Aorta (tissue), 5 donors: ENCODE results near the gene SHISA6. TPM values are rescaled to one million over a fixed set of nuclear protein-coding genes. Genes with fewer than 3 reads are reported as not detected.

Experiments
- ATAC-seq: fragments of 200-7000 bp; cut with Tn5 transposase; one replicate; pipeline ENCODE4 v1.9.1; 2022; ENCODE audit warnings: moderate library complexity; ENCODE audit not compliant: low FRiP score
- DNase-seq, 2 donors: peaks; one replicate each; pipeline ENCODE4 v3.0.0-alpha.2; 2020
- H3K27ac ChIP-seq, 2 donors: one replicate each; pipeline ENCODE4 v1.5.1; 2013; ENCODE audit warnings: low read length in 2 of 2, mild to moderate bottlenecking in 2 of 2, moderate library complexity in 2 of 2, control low read depth in 1 of 2, inconsistent platforms in 1 of 2, low read depth in 1 of 2
- H3K27me3 ChIP-seq, 2 donors: one replicate each; pipeline ENCODE4 v1.6.1; 2013; ENCODE audit warnings: control low read depth in 1 of 2, low read length in 1 of 2, mild to moderate bottlenecking in 1 of 2, moderate library complexity in 1 of 2; ENCODE audit not compliant: insufficient read depth in 2 of 2, control insufficient read depth in 1 of 2
- H3K36me3 ChIP-seq, 2 donors: one replicate each; pipeline ENCODE4 v1.6.1; 2013; ENCODE audit warnings: control low read depth in 1 of 2, low read length in 1 of 2, mild to moderate bottlenecking in 1 of 2; ENCODE audit not compliant: insufficient read depth in 2 of 2, control insufficient read depth in 1 of 2
- H3K4me1 ChIP-seq, 2 donors: one replicate each; pipeline ENCODE4 v1.6.1; 2013; ENCODE audit warnings: low read length in 2 of 2, control low read depth in 1 of 2, mild to moderate bottlenecking in 1 of 2, moderate library complexity in 1 of 2; ENCODE audit not compliant: insufficient read depth in 2 of 2, control insufficient read depth in 1 of 2
- H3K4me3 ChIP-seq, 2 donors: one replicate each; pipeline ENCODE4 v1.5.1; 2013; ENCODE audit warnings: low read length in 2 of 2, control low read depth in 1 of 2, mild to moderate bottlenecking in 1 of 2
- H3K9me3 ChIP-seq: one replicate; pipeline ENCODE4 v1.6.1; 2013; ENCODE audit warnings: mild to moderate bottlenecking, low read length; ENCODE audit not compliant: control insufficient read depth
- WGBS, 2 donors: extraction: QIAGEN DNeasy Blood & Tissue Kit; methylation state at CpG; one replicate each; pipeline ENCODE4 v1.1.7; 2013; 5-methylcytosine and 5-hydroxymethylcytosine counted together
- intact Hi-C, 2 donors: fragments of 100-400 bp; cut with DNase I; formaldehyde crosslinking; loops; one replicate each; pipeline versions ENCODE4 v1.14.2 to v1.15.0; 2022
- polyA plus RNA-seq, 2 donors: library from polyadenylated mRNA; stranded (reverse); fragments of 200-250 nt; gene quantifications; one replicate each; pipeline ENCODE4 v1.2.3, GENCODE V29; 2013
- total RNA-seq, 2 donors: library from RNA; stranded (reverse); fragmentation: NEBNext Ultra II Directional; extraction: Animal tissue kit (Norgen Biotek cat#: 25700); gene quantifications; one replicate each; pipeline ENCODE4 v1.2.1, GENCODE V29; 2021
- donor health status: healthy with polysubstance abuse.
- donor health status: Bipolar disorder and iron deficiency.
- donor health status: DM: no; HTN: no; CAD: no.
- donor health status: DM: no; HTN: no; CAD: no.
- donor health status: DM: yes; HTN: yes; CAD: no.

Gene SHISA6
- total and polyA plus RNA-seq, 4 donors = 0.13 to 0.48 TPM; not detected in 2

DNA sequence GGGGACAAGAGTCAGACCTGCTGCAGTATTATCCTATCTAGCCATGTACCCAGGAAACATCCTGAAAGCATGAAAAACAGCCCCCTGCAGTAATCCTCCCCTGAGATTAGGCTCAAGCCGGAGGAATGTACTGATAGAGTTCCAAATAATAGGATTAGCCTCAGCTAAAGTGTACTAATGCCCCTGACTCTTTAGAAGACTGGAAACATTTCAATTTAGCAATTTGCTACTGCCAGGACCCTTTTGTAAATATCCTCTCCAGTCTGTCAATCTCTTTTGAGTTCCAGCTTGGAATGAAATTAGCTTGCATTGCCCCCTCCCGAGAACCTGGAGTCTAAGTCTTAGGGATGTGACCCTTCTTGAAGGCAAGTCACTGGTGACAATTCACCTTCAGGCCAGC, 246.5 kb downstream of the SHISA6 start:
- DNase-seq (no peak), ATAC-seq (no peak)
- Histone ChIP-seq H3K36me3 (no peaks in the 10 kb centered on the region), H3K9me3 (no peaks in the 10 kb centered on the region), H3K4me1 (no peaks in the 10 kb centered on the region), H3K27ac (no peak overlapping the region), H3K27me3 (no peaks in the 10 kb centered on the region), H3K4me3 (no peak overlapping the region)
- intact Hi-C loops = no loop called here
- 31 to 35% methylated on average over 2 of the region's 2 CpGs for WGBS, 2 donors

DNA sequence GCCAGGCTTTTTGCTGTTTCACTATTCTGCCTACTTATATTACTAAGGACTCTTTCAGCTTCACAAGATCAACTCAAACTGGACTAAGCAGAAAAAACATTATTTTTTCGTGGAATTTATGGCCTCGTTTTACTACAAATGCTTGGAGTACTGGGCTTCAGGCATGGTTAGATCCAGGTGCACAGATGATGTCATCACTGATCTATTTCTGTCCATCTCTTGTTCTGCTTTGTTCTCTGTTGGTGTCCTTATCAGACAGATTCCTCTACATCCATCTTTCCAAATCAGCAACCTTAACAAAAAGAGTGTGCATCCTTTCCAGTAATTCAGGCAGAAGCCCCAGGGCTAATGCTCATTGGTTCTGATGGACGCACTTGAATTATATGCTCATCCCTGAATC, 247.4 kb downstream of the SHISA6 start:
- DNase-seq = no peak
- intact Hi-C loops = no loop called here
- Histone ChIP-seq H3K27ac (no peak overlapping the region), H3K4me3 (no peak overlapping the region), H3K36me3 (no peaks in the 10 kb centered on the region), H3K4me1 (no peaks in the 10 kb centered on the region), H3K9me3 (peaks cover 1% of the 10 kb centered on the region), H3K27me3 (no peaks in the 10 kb centered on the region)
- no peak for ATAC-seq
- 78 to 83% methylated on average over 3 of the region's 3 CpGs for WGBS, 2 donors

- 79 to 80% methylated on average over 14 of the region's 14 CpGs for WGBS, 2 donors
- Histone ChIP-seq H3K36me3 (no peaks in the 10 kb centered on the region), H3K4me1 (no peaks in the 10 kb centered on the region), H3K27me3 (no peaks in the 10 kb centered on the region), H3K9me3 (peaks cover 1% of the 10 kb centered on the region), H3K27ac (no peak overlapping the region), H3K4me3 (no peak overlapping the region)
- DNase-seq = no peak
- ATAC-seq = no peak
- intact Hi-C loops = no loop called here
These were observed 249.2 kb downstream of the SHISA6 start for GRCh38 chr17:11490171-11490755.

DNA sequence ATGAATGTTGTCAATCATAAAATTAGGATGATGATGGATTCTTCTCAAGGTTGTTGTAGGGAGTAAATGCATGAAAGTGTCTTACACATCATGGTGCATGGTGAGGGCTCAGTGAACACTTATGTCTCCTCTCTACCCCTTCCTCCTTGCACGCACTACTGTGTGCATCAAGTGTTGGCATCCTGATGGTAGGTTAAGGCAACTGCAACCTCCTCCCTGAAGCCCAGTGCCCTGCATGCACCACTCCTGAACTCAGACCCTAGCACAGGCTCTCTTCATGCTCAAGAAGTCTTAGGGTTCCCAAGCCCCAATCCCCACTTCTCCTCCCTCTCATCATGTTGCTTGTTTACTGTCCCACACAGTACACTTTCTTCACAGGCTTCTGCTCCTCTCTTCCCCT, 251.5 kb downstream of the SHISA6 start:
- peaks cover 1% of the 10 kb centered on the region for H3K9me3 ChIP-seq
- no peaks in the 10 kb centered on the region for H3K27me3 ChIP-seq
- DNase-seq = no peak
- no peak for ATAC-seq
- intact Hi-C loops = no loop called here
- no peak overlapping the region for H3K27ac ChIP-seq
- H3K36me3 ChIP-seq = no peaks in the 10 kb centered on the region
- no peaks in the 10 kb centered on the region for H3K4me1 ChIP-seq
- WGBS, 2 donors = 96 to 98% methylated on average over 1 of the region's 1 CpG
- H3K4me3 ChIP-seq = no peak overlapping the region

DNA sequence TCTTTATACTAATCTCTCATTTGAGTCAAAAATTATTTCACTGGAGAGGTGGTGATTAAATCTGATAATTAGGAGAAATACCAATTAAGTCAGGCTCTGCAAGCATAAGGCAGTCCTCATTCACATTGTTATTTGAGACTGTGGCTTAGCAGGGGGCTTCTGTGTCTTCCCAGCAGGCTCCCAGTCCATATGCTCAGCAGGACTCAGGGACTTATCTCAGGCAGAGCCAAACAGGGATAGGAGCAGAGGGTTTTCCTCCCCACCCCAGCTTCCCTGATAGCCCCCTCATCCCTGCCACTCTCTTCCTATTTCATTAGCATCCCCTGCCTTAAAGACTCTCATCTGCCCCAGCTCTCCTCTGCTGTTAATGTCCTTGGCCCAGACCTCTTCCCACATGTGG, 252.9 kb downstream of the SHISA6 start:
- Histone ChIP-seq H3K4me1 (no peaks in the 10 kb centered on the region), H3K36me3 (no peaks in the 10 kb centered on the region), H3K27ac (no peak overlapping the region), H3K9me3 (peaks cover 1% of the 10 kb centered on the region), H3K27me3 (no peaks in the 10 kb centered on the region), H3K4me3 (no peak overlapping the region)
- ATAC-seq = no peak
- intact Hi-C loops = no loop called here
- no peak for DNase-seq

DNA sequence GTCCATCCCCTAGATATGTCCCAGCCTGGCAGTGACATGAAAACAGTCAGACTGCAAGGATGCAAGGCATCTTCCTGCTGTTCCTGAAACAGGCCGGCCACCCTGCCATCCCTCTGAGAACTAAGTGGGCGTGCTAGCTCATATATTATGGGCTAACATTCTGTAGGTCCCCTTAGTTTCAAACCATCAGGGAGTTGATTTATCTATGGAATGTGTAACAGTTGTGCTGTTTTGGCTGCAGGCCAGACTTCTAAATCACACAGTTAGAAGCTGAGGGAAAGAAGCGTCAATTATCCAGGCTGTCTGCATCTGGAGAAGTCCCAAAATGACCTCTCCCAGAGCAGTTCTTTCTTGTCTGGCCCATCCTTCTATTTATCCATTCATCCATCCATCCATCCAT, 254.6 kb downstream of the SHISA6 start:
- Histone ChIP-seq H3K27me3 (no peaks in the 10 kb centered on the region), H3K4me3 (no peak overlapping the region), H3K9me3 (peaks cover 4% of the 10 kb centered on the region), H3K4me1 (no peaks in the 10 kb centered on the region), H3K27ac (no peak overlapping the region), H3K36me3 (no peaks in the 10 kb centered on the region)
- ATAC-seq (no peak), DNase-seq (no peak)
- 15 to 21% methylated on average over 3 of the region's 3 CpGs for WGBS, 2 donors
- intact Hi-C loops = no loop called here

- H3K4me3 ChIP-seq = no peak overlapping the region
- DNase-seq (no peak), ATAC-seq (no peak)
- intact Hi-C loops = no loop called here
- WGBS, 2 donors = 82 to 86% methylated on average over 3 of the region's 3 CpGs
- H3K9me3 ChIP-seq = peaks cover 3% of the 10 kb centered on the region
- H3K27me3 ChIP-seq = no peaks in the 10 kb centered on the region
- H3K27ac ChIP-seq = no peak overlapping the region
- H3K36me3 ChIP-seq = no peaks in the 10 kb centered on the region
- no peaks in the 10 kb centered on the region for H3K4me1 ChIP-seq
These were observed 258.9 kb downstream of the SHISA6 start for GRCh38 chr17:11499881-11500280.

GRCh38 chr17:11503308-11504035, 262.5 kb downstream of the SHISA6 start:
- 65 to 66% methylated on average over 9 of the region's 9 CpGs for WGBS, 2 donors
- ATAC-seq = no peak

DNA sequence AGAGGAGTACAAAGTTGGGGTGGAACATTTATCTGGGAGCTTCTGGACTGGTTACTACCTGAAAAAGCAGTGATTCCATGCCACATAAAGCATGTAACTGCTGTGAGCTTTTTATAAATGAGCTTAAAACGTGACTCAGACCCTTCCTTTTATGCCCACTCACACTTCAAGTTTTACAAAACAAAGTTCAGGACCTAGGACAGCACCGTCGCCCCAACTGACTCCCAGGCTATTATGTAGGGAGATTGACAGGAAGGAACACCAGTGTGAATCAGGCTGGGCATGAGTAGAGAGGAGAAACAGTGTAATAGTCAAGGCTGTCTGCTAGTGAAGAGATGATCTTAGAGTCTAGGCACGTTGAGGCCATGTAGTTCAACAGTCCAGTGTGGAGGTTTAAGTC, 265.6 kb downstream of the SHISA6 start:
- H3K36me3 ChIP-seq = no peaks in the 10 kb centered on the region
- intact Hi-C loops = no loop called here
- peaks cover 1% of the 10 kb centered on the region for H3K9me3 ChIP-seq
- no peaks in the 10 kb centered on the region for H3K4me1 ChIP-seq
- WGBS, 2 donors = 2 to 6% methylated on average over 4 of the region's 4 CpGs
- ATAC-seq (no peak), DNase-seq (no peak)
- no peak overlapping the region for H3K4me3 ChIP-seq
- no peak overlapping the region for H3K27ac ChIP-seq
- no peaks in the 10 kb centered on the region for H3K27me3 ChIP-seq

More at GRCh38 chr17:11503308-11504035, 262.5 kb downstream of the SHISA6 start:
- Histone ChIP-seq H3K4me1 (no peaks in the 10 kb centered on the region), H3K4me3 (no peak overlapping the region), H3K27ac (no peak overlapping the region), H3K27me3 (no peaks in the 10 kb centered on the region), H3K9me3 (peaks cover 4% of the 10 kb centered on the region), H3K36me3 (no peaks in the 10 kb centered on the region)
- intact Hi-C loops = no loop called here
- no peak for DNase-seq
